Neural cell (in vitro differentiated cells): Measurements from ENCODE around the gene ZNF225. TPM values are rescaled to one million over a fixed set of nuclear protein-coding genes. Genes with fewer than 3 reads are reported as not detected.

Experiments used
- H2AFZ ChIP-seq: fragments of 200-600, 300-800 bp; sonication (generic), shearing (Covaris generic); 2 replicates; pipeline ENCODE4 v1.6.0; 2014; ENCODE audit warnings: low read depth, mild to moderate bottlenecking, antibody characterized with exemption, low read length, moderate library complexity
- H3F3A ChIP-seq: fragments of 200-600 bp; shearing (Covaris generic); 2 replicates; pipeline ENCODE4 v1.6.1; 2016; ENCODE audit warnings: mild to moderate bottlenecking, moderate library complexity, mixed read lengths, antibody characterized with exemption, low read length; ENCODE audit not compliant: insufficient read depth, poor library complexity, severe bottlenecking
- H3K27ac ChIP-seq: fragments of 200-600, 300-800 bp; sonication (generic), shearing (Covaris generic); 2 replicates; pipeline ENCODE4 v1.5.1; 2014; ENCODE audit warnings: mild to moderate bottlenecking, low read length, moderate library complexity
- H3K27me3 ChIP-seq: fragments of 300-800, 200-600 bp; sonication (generic), shearing (Covaris generic); 2 replicates; pipeline ENCODE4 v1.6.0; 2014; ENCODE audit warnings: mild to moderate bottlenecking, low read depth, low read length, moderate library complexity; ENCODE audit not compliant: insufficient read depth
- H3K36me3 ChIP-seq: fragments of 300-800, 200-600 bp; sonication (generic), shearing (Covaris generic); 2 replicates; pipeline ENCODE4 v1.5.1; 2014; ENCODE audit warnings: mild to moderate bottlenecking, antibody characterized with exemption, low read length, moderate library complexity; ENCODE audit not compliant: insufficient read depth
- H3K4me2 ChIP-seq: fragments of 300-800, 200-600 bp; sonication (generic), shearing (Covaris generic); 2 replicates; pipeline ENCODE4 v1.6.0; 2014; ENCODE audit warnings: mild to moderate bottlenecking, low read length
- H3K4me3 ChIP-seq: fragments of 300-800, 200-600 bp; sonication (generic), shearing (Covaris generic); 2 replicates; pipeline ENCODE4 v1.5.1; 2014; ENCODE audit warnings: mild to moderate bottlenecking, low read length, moderate library complexity
- H3K79me2 ChIP-seq: fragments of 200-600 bp; shearing (Covaris generic); replicated peaks from 2 replicates; pipeline ENCODE4 v1.6.0; 2014; ENCODE audit warnings: mild to moderate bottlenecking, low read length, moderate library complexity; ENCODE audit not compliant: insufficient read depth
- H3K9ac ChIP-seq: fragments of 300-800, 200-600 bp; sonication (generic), shearing (Covaris generic); 2 replicates; pipeline ENCODE4 v1.6.1; 2016; ENCODE audit warnings: mild to moderate bottlenecking, low read length, mixed read lengths
- H3K9me2 ChIP-seq: fragments of 200-600 bp; shearing (Covaris generic); 2 replicates; pipeline ENCODE4 v1.6.1; 2016; ENCODE audit warnings: mild to moderate bottlenecking, low read length, mixed read lengths; ENCODE audit not compliant: insufficient read depth
- H3K9me3 ChIP-seq: fragments of 200-600, 300-800 bp; sonication (generic), shearing (Covaris generic); 2 replicates; pipeline ENCODE4 v1.6.1; 2016; ENCODE audit warnings: mild to moderate bottlenecking, mixed run types, low read length, moderate library complexity, mixed read lengths
- H4K20me1 ChIP-seq: fragments of 200-600 bp; shearing (Covaris generic); 2 replicates; pipeline ENCODE4 v1.6.1; 2016; ENCODE audit warnings: mild to moderate bottlenecking, mixed run types; ENCODE audit not compliant: insufficient read depth
- EP300 ChIP-seq: fragments of 450-650 bp; conservative IDR thresholded peaks from 2 replicates; pipeline ENCODE4 v1.6.1; 2014; ENCODE audit warnings: antibody characterized with exemption, mild to moderate bottlenecking, moderate library complexity; ENCODE audit not compliant: poor library complexity, severe bottlenecking
- EZH2 ChIP-seq: fragments of 200-600, 300-800 bp; shearing (Covaris generic), sonication (generic); IDR thresholded peaks from 2 replicates; pipeline ENCODE4 v1.6.1; 2014; ENCODE audit warnings: antibody characterized with exemption, low read length, borderline replicate concordance, mild to moderate bottlenecking; ENCODE audit not compliant: insufficient read depth, poor library complexity, severe bottlenecking
- MXI1 ChIP-seq: fragments of 450-650 bp; conservative IDR thresholded peaks from 2 replicates; pipeline ENCODE4 v1.6.1; 2014; ENCODE audit warnings: antibody characterized with exemption, mild to moderate bottlenecking; ENCODE audit not compliant: poor library complexity, severe bottlenecking
- POLR2AphosphoS5 ChIP-seq: IDR thresholded peaks from 2 replicates; pipeline ENCODE4 v1.6.1; 2012
- RAD21 ChIP-seq: fragments of 450-650 bp; conservative IDR thresholded peaks from 2 replicates; pipeline ENCODE4 v1.6.1; 2014; ENCODE audit warnings: antibody characterized with exemption, mild to moderate bottlenecking, moderate library complexity
- REST ChIP-seq: IDR thresholded peaks from 2 replicates; pipeline ENCODE4 v1.6.1; 2012; ENCODE audit warnings: borderline replicate concordance
- SMC3 ChIP-seq: fragments of 450-650 bp; conservative IDR thresholded peaks from 2 replicates; pipeline ENCODE4 v1.6.1; 2014; ENCODE audit warnings: antibody characterized with exemption, mild to moderate bottlenecking, moderate library complexity; ENCODE audit not compliant: poor library complexity
- TAF1 ChIP-seq: IDR thresholded peaks from 2 replicates; pipeline ENCODE4 v1.6.1; 2012; ENCODE audit warnings: low read depth
- polyA minus RNA-seq: library from RNA; depleted of rRNA, polyadenylated mRNA; stranded (reverse); fragments of >200 nt; gene quantifications from 2 replicates; pipeline ENCODE4 v1.2.3, GENCODE V29; 2014
- polyA plus RNA-seq: library from polyadenylated mRNA; depleted of rRNA; stranded (reverse); fragments of >200 nt; gene quantifications from 2 replicates; pipeline ENCODE4 v1.2.3, GENCODE V29; 2014
- TF ChIP-seq, protein P1 (sequence below): fragments of 450-650 bp; IDR thresholded peaks from 2 replicates; pipeline ENCODE4 v1.5.1; 2014; ENCODE audit warnings: antibody characterized with exemption, mild to moderate bottlenecking, moderate library complexity; ENCODE audit not compliant: poor library complexity, severe bottlenecking

ZNF225 gene
- 6.8 and 8.5 TPM in 2 replicates for polyA plus RNA-seq
- polyA minus RNA-seq: 16.6 and 16.7 TPM in 2 replicates

DNA sequence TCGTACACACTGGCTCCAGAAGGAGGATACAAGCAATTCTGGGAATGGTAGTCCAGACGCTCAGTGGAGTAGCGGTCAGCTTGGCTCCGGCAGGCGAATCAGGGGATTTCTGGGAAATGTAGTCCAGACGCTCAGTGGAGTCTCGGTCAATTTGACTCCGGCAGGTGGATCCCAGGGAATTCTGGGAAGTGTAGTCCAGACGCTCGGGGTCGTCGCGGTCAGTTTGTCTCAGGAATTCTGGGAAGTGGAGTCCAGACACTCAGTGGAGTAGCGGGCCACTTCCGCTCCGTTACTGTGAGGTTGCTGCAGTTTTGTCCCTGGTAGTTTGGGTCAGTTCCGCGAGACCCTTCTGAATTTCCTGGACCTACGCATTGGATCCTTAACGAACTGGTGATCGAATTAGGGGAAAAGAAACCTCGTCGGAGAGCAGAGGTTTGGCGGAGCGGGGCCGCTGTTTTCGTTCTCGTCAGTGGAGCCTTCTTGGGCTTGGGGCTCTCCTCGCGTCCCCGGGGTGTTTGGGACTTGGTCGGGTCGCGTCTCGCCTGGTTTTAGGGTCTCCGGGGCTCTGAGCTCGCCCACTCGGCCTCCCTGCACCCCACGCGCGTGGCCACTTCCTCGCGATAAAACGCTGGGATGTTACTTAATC, at the start of gene ZNF225:
TSS of gene ZNF225 (plus strand) at position 262 of the 646 bp plus-strand sequence. CDS start 2,429 bp downstream, outside the sequence.
- H3K4me3 ChIP-seq: peak within 1 kb of the TSS; percentile 69
- peak within 1 kb of the TSS; percentile 66 for H3K9ac ChIP-seq
- H3K27me3 ChIP-seq: no peaks in the 10 kb centered on the region
- no peaks in the 10 kb centered on the region for H4K20me1 ChIP-seq
- H3K36me3 ChIP-seq: peaks cover 3% of the 10 kb centered on the region
- no peaks in the 10 kb centered on the region for H3K9me3 ChIP-seq
- H3K27ac ChIP-seq: peak within 1 kb of the TSS; percentile 49
- H3K79me2 ChIP-seq: peaks cover 12% of the 10 kb centered on the region
- H2AFZ ChIP-seq: peak within 1 kb of the TSS; percentile 90
- peak within 1 kb of the TSS; percentile 87 for H3K4me2 ChIP-seq
- no peaks in the 10 kb centered on the region for H3K9me2 ChIP-seq
- TF ChIP-seq MXI1: peak; percentile 80
- peak; percentile 18 for TF ChIP-seq EP300
- TF ChIP-seq REST: peak; percentile 56
- peak; percentile 23 for TF ChIP-seq RAD21
- TF ChIP-seq TAF1: peak; percentile 53
- TF ChIP-seq EZH2: no peak
- peak; percentile 59 for TF ChIP-seq POLR2AphosphoS5
- TF ChIP-seq SMC3: peak; percentile 30
- TF ChIP-seq, protein P1, sequence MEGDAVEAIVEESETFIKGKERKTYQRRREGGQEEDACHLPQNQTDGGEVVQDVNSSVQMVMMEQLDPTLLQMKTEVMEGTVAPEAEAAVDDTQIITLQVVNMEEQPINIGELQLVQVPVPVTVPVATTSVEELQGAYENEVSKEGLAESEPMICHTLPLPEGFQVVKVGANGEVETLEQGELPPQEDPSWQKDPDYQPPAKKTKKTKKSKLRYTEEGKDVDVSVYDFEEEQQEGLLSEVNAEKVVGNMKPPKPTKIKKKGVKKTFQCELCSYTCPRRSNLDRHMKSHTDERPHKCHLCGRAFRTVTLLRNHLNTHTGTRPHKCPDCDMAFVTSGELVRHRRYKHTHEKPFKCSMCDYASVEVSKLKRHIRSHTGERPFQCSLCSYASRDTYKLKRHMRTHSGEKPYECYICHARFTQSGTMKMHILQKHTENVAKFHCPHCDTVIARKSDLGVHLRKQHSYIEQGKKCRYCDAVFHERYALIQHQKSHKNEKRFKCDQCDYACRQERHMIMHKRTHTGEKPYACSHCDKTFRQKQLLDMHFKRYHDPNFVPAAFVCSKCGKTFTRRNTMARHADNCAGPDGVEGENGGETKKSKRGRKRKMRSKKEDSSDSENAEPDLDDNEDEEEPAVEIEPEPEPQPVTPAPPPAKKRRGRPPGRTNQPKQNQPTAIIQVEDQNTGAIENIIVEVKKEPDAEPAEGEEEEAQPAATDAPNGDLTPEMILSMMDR: peak; percentile 45
- H3F3A ChIP-seq: no peaks in the 10 kb centered on the region

DNA sequence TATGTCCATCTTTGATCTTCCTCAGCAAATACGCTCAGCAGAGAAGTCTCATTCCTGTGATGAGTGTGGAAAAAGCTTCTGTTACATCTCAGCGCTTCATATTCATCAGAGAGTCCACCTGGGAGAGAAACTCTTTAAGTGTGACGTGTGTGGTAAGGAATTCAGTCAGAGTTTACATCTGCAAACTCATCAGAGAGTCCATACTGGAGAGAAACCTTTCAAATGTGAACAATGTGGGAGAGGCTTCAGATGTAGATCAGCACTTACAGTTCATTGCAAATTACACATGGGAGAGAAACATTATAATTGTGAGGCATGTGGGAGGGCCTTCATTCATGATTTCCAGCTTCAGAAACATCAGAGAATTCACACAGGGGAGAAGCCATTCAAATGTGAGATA, 46.9 kb upstream of the ZNF225 start:
- Histone ChIP-seq H3K4me2 (no peak overlapping the region), H3K9me3 (peaks cover 8% of the 10 kb centered on the region), H3K9me2 (no peaks in the 10 kb centered on the region), H3K27ac (no peak overlapping the region), H4K20me1 (no peaks in the 10 kb centered on the region), H3K27me3 (no peaks in the 10 kb centered on the region), H2AFZ (no peak overlapping the region), H3K4me3 (no peak overlapping the region), H3K79me2 (no peaks in the 10 kb centered on the region), H3F3A (no peaks in the 10 kb centered on the region), H3K36me3 (peaks cover 38% of the 10 kb centered on the region), H3K9ac (no peak overlapping the region)
- TF ChIP-seq REST (no peak), POLR2AphosphoS5 (no peak), MXI1 (no peak), EP300 (no peak)
